ENCODE measurements around the gene CCM2L.

Gene CCM2L

DNA sequence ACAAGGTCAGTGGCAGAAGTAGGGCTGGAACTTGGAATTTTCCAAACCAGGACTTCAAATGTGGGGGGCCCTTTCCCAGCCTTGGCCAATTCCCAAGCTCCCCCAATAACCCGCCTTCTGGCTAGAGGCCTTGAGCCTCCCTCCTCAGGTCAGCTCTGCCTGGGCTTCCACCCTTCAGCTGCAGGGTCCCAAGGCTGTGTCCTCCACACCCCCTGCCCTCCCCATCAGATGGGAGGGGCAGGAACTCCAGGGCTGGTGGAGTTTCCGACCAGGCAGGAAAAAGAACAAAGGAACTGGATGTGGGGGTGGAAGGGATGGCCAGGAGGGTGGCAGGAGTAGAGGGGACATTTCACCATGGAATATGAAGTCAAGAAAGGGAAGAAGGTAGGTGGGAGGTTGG, at the start of gene CCM2L:
CCM2L (plus strand) TSS at position 338 of the 400 bp plus-strand sequence; CDS start at position 355, 17 bp downstream.
- no peak for DNase-seq (ENCODE audit: low read depth in 2 of 2)

DNA sequence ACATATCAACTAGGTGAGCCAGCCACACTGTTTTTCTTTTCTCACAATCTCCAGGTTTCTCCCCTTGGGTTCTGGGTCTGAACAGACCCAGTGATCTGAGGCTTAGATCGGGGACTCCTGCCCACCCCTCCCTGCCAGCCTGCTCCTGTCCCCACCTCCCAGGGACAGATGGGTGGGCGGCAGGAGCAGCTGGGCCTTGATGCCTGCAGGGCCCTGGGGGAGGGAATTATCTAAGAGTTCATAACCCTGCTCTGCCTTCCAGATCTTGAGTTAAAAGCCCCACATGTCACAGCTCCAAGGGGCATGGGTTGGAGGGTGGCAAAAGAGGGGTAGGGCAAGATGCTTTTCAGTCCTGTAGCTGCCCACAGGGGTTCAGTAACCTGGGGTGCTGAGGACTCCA, 47.5 kb upstream of the CCM2L start:
- no peak for DNase-seq (ENCODE audit: low read depth in 2 of 2)

DNA sequence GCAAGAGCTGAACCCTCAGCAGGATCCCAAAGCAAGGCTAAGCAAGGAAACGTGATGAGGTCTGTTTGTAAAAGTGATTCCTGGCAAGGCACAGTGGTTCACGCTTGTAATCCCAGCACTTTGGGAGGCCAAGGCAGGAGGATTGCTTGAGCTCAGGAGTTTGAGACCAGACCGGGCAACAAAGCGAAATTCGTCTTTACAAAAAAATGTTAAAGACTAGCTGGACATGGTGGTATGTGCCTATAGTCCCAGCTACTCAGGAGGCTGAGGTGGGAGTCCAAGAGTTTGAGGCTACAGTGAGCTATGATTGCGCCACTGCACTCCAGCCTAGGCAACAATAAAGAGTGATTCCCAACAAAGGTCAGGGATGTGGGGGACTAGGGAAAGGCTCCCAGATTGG, 46.3 kb upstream of the CCM2L start:
- DNase-seq (ENCODE audit: low read depth in 2 of 2) = no peak

GRCh38 chr20:31966991-31967655, 43.1 kb upstream of the CCM2L start:
- no peak for DNase-seq (ENCODE audit: low read depth in 2 of 2)

DNA sequence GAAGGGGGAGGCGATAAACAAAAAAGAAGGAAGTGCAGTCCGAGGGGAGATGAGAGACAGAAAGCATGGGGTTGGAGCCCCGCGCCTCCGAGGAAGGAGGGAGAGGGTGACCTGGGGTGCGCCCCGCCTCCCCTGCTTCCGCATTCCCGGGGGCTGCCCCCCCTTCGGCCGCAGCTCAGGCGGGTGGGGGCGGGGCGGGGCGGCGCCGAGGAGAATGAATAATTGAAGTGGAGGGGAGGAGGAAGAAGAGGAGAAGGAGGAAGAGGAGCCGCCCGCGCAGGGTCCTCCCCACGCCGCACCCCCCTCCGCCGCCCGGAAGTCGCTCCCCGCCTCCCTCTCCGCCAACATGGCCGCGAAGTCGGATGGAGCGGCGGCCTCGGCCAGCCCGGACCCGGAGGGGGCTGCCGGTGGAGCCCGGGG, 42.4 kb upstream of the CCM2L start, which contains the start of gene XKR7:
XKR7 (plus strand) TSS at position 322 of the 420 bp plus-strand sequence; CDS start at position 347, 25 bp downstream.
- DNase-seq (ENCODE audit: low read depth in 2 of 2) = no peak

- DNase-seq (ENCODE audit: low read depth in 2 of 2) = peak; percentile 49 to 53
Observed at GRCh38 chr20:31968291-31969126, 41.7 kb upstream of the CCM2L start.

DNA sequence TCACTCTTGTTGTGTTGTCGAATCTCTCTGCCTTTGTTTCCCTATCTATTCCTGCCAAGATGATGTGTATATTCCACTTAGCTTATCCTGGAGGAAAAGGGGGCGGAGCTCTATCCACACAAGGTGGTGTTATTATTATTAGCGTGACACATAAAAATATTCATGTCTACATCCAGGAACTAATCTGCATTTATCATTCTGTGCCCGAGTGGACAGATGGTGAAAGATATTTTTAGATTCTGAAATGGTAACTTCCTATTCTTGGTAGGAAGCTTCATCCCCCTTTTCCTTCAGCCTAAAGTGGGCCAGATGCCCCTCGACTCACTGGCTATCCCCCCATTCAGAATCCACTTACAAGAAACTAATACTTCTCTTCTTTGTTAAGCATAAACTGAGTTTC, 40.2 kb upstream of the CCM2L start:
- DNase-seq (ENCODE audit: low read depth in 2 of 2) = no peak

GRCh38 chr20:31972471-31973021, 37.7 kb upstream of the CCM2L start:
- DNase-seq (ENCODE audit: low read depth in 2 of 2) = no peak

- DNase-seq (ENCODE audit: low read depth in 2 of 2) = no peak
Observed at GRCh38 chr20:31974296-31974695, 35.9 kb upstream of the CCM2L start.

DNA sequence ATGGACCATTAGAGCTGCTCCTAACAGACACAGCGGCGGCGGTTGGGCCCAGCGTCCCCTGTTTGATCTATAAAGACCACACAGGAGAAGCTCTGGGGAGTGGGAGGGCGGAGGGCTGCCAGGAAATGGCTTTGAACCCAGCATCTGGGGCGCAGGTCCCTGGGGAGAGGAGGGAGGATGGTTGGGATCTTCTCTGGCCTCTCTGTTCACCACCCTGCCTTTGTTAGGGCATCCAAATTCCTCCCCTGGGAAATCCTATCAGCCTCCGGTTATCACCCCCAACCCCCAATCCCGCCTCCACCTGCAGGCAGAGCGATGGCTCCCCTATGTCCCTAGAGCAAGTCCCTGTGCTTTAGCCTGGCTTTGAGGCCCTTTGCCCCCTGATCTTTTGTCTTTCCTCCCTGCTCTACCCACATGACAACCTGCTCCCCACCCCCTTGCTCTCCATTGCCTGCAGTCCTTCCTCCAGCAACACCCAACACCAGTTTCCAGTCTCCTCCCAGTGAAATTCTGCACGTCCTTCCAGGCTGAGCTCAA, 35.2 kb upstream of the CCM2L start:
- no peak for DNase-seq (ENCODE audit: low read depth in 2 of 2)

DNA sequence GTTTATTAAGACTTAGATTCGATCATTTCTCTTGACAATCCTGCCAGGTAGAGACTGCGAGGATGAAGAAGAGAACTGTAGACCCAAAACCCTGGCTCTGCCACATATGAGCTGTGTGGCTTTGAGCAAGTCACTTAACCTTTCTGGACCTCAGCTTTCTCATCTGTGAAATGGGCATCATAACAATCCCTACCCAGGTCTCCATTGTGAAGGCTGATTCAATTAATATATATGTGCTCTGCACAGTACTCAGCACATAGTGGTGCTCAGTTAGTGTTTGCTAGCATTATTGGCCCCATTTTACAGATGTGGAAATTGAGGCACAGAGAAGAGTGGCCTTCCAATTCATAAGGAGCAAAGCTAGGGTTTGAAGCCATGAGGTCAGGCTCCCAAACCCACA, 34.4 kb upstream of the CCM2L start:
- no peak for DNase-seq (ENCODE audit: low read depth in 2 of 2)

- no peak for DNase-seq (ENCODE audit: low read depth in 2 of 2)
Observed at GRCh38 chr20:31977080-31977479, 33.2 kb upstream of the CCM2L start.

DNA sequence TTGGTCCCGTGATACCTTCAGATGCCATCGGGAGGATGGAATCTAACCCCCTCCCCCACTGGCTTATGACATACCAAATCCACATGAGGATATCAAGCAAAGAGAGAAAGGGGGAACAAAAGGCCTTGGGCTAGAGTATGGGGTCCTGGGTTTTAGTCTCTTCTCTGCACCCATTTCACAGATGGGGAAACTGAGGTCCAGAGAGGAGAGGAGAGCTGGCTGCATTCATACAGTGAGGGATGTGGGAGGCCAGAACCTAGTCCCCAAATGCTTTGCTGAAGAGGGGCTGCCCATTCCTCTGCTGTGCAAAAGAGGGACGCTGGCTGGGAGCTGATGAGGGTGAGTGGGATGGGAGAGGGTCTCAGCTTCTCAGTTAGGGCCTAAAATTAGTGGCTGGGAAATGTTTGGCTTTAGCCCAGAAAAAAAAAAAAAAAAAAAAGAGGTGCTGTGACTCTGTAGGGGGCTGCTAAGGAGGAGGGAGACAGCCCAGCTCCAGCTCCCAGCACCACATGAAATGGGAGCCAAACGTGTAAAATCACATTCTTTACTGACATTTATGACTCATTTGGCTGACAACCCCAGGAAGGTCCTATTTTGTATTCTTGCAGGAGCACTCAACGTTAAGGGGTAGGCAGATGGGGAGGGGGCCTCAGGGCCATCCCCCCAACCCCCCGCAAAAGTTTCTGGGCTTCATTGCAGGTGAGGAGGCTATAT, 30.4 kb upstream of the CCM2L start:
- DNase-seq (ENCODE audit: low read depth in 2 of 2) = no peak

DNA sequence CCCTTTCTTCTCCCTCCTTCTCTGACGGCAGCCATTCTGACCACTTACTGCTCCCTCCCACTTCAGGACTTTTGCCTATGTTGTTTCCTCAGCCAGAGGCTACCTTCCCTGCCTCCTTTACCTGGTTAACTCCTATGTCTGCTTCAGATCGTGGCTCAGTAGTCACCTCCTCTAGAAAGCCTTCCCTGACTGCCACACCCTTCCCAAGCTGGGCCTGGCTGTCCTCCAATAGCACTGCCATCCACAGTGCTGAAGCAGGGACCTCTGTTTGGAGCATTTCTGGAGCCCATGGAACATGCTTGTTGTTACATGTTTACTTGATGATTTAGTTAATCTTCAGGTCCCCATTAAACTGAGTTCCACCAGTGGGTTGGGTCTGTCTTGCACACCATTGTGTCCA, 28.5 kb upstream of the CCM2L start:
- no peak for DNase-seq (ENCODE audit: low read depth in 2 of 2)

DNA sequence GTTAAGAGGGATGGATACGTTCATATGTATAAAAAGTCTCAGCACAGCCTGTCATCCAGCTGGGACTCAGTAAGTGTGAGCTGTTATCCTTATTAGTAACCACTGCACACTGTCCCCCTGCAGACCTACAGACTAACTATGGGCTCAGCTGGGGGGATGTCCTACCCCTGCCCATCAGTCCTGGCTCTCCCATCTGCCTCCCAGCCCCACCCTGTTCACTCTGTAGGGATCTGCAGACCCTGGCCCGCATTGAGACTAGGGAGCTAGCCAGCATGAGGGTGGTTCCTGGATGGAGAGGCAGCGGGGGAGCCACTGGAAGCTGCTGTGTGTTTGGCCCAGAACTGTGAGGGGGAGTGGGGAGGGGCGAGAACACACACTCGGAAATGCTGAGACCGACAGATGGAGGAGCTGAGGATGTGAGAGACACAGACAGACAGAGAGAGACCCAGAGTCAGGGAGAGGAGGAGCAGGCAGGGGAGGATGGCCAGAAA, 25.2 kb upstream of the CCM2L start:
- no peak for DNase-seq (ENCODE audit: low read depth in 2 of 2)

- DNase-seq (ENCODE audit: low read depth in 2 of 2) = no peak
Observed at GRCh38 chr20:31987744-31988143, 22.5 kb upstream of the CCM2L start.

GRCh38 chr20:31988430-31989015, 21.7 kb upstream of the CCM2L start:
- DNase-seq (ENCODE audit: low read depth in 2 of 2) = no peak

- no peak for DNase-seq (ENCODE audit: low read depth in 2 of 2)
Observed at GRCh38 chr20:31989030-31989645, 21.1 kb upstream of the CCM2L start.

- DNase-seq (ENCODE audit: low read depth in 2 of 2) = no peak
Observed at GRCh38 chr20:31990641-31991338, 19.4 kb upstream of the CCM2L start.

DNA sequence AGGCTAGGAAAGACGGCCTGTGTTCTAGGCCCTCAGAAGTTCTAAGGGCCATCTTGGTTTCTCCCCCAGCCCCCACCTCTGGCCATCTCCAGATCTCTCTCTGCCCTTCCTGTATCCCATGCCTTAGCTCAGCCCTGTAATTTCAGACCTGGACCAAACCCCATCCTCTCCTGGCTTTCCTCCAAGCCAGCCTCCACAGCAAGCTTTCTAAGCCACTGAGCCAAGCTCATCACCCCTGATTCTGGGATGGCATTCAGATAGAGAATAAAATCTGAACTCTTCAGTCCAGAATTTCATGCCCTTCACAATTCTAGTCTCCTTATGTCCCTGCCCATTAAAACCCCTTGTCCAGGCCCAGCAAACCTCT, 18.9 kb upstream of the CCM2L start:
- no peak for DNase-seq (ENCODE audit: low read depth in 2 of 2)
